ENCODE results near the gene MICAL2.

Gene MICAL2

DNA sequence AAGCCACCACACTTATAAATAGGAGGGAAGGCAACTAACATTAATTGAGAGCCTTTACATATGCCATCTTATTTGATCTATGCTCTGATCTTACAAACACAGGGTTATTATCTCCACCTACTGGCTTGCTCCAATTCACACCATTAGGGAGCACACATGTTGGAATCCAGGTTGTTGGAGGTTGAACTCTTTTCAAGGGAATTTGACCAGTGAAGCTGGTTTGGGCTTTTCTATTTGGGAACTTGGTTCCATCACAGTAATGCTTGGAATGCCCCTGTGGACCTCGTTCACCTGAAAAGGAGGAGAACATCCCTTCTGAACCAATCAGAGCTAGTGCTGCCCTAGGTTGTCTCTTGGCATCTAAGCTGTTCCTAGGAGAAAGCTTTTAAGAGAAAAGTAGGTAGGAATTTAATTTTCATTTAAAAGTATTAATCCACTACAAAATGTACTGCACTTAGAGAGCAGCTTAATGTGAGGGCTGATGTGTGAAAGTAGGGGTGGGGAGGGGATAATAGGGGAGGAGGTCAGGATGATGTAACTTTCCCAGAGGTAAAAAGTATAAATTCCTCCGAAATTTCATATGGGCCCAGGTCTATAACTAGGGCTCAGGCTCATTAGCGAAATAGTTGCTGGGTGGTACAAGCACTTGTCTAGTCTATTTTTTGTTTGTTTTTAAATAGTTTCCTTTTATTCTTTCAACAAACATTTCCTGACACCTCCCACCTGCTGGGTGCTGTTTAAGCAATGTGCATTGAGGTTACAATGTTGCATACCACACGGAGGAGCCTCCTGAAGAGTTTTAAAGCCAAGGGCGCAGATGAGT is 7.6 kb upstream of the MICAL2 start:
- Histone ChIP-seq H3K4me3 (ENCODE audit: low read length) (no peak overlapping the region), H3K36me3 (ENCODE audit: insufficient read depth, low read length) (no peaks in the 10 kb centered on the region), H3K4me2 (ENCODE audit: low read length) (no peak overlapping the region), H3K9me3 (replicated peaks; ENCODE audit: low read length) (no peaks in the 10 kb centered on the region), H3K4me1 (ENCODE audit: control insufficient read depth, insufficient read depth, low read length) (peaks cover 3% of the 10 kb centered on the region), H3K9ac (ENCODE audit: low read depth, low read length) (no peak overlapping the region), H3K27me3 (ENCODE audit: control insufficient read depth, insufficient read depth, low read length) (no peaks in the 10 kb centered on the region)

DNA sequence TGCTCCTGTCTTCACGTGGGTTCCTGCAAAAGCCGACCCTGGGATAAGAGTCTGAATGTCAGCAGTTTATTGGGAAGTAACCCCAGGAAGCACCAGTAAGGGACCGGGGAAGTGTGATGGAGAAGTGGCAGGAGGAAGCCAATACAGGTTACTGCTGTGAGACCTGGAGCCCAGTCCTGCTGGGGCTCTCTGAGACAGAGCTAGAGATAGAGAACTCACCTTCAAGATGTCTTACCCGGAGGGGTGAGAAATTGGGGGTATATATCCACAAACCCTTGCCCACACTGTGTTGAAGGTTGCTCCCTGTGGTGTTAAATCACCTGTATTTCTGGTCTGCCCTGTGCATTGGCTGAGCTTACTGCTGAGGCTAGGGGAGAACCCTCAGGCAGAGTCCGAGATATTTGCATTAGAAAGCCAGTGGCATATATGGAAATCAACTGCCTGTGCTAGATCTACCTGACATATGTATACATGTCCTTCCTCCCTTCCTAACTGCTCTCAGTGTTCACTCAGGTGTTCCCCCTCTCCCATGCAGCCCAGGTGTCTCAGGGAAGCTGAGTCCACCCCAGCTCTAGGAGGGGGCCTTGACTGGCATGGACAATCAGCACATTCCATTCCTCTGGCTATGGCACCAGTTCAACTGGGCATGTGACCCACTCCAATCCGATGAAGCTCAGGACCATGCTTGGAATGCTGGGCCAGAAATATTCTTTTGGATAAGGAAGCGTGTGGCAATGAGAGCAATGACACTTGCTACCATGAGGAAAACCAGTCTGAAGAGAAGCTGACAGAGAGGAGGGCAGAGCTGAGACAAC is 6.8 kb upstream of the MICAL2 start:
- no peaks in the 10 kb centered on the region for H3K36me3 ChIP-seq (ENCODE audit: insufficient read depth, low read length)
- no peak overlapping the region for H3K9ac ChIP-seq (ENCODE audit: low read depth, low read length)
- no peaks in the 10 kb centered on the region for H3K9me3 ChIP-seq (replicated peaks; ENCODE audit: low read length)
- peaks cover 3% of the 10 kb centered on the region for H3K4me1 ChIP-seq (ENCODE audit: control insufficient read depth, insufficient read depth, low read length)
- no peaks in the 10 kb centered on the region for H3K27me3 ChIP-seq (ENCODE audit: control insufficient read depth, insufficient read depth, low read length)
- no peak overlapping the region for H3K4me2 ChIP-seq (ENCODE audit: low read length)
- no peak overlapping the region for H3K4me3 ChIP-seq (ENCODE audit: low read length)

DNA sequence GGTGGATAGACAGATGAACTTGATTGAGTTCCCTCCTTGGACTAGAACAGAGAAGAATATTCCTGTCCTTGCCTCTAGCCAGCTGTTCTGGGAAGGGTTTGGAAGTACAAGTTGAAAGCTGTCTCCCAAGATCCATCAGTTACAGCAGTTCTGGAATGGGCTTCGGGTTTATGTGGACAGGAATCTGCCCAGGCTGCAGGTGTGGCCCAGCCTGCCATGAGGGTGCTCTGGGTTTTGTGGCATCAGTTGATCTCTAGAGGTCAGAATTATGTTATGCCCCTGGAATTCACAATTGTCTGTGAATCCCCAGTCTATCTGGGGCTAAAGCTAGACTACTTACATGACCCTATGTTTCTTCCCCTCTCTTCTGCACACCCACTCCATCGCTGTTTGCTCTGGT is 4.9 kb upstream of the MICAL2 start:
- Histone ChIP-seq H3K4me1 (ENCODE audit: control insufficient read depth, insufficient read depth, low read length) (peaks cover 10% of the 10 kb centered on the region), H3K36me3 (ENCODE audit: insufficient read depth, low read length) (no peaks in the 10 kb centered on the region), H3K27me3 (ENCODE audit: control insufficient read depth, insufficient read depth, low read length) (no peaks in the 10 kb centered on the region), H3K4me2 (ENCODE audit: low read length) (no peak overlapping the region), H3K9me3 (replicated peaks; ENCODE audit: low read length) (no peaks in the 10 kb centered on the region), H3K4me3 (ENCODE audit: low read length) (no peak overlapping the region), H3K9ac (ENCODE audit: low read depth, low read length) (no peak overlapping the region)

DNA sequence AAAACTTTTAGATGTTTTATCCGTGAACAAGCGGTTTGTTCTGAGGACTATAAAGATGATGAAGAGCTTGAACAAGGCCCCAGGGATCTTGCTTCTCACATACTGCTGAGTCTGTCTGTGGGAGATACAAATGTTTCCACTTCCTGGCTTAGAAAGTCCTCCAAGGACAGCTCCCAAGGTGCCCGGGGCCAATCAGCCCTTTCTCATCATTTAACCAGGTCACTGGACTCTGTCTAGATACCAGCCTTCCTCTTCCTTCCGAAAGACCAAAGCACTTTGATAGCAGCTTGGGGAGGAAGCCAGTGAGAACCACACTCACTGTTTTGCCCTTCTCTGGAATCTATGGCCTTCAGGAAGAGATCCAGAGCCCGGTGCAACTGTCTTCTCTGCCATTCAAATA is 4.3 kb upstream of the MICAL2 start:
- Histone ChIP-seq H3K9me3 (replicated peaks; ENCODE audit: low read length) (no peaks in the 10 kb centered on the region), H3K4me1 (ENCODE audit: control insufficient read depth, insufficient read depth, low read length) (peaks cover 6% of the 10 kb centered on the region), H3K4me2 (ENCODE audit: low read length) (no peak overlapping the region), H3K27me3 (ENCODE audit: control insufficient read depth, insufficient read depth, low read length) (no peaks in the 10 kb centered on the region), H3K36me3 (ENCODE audit: insufficient read depth, low read length) (no peaks in the 10 kb centered on the region), H3K9ac (ENCODE audit: low read depth, low read length) (no peak overlapping the region), H3K4me3 (ENCODE audit: low read length) (no peak overlapping the region)

DNA sequence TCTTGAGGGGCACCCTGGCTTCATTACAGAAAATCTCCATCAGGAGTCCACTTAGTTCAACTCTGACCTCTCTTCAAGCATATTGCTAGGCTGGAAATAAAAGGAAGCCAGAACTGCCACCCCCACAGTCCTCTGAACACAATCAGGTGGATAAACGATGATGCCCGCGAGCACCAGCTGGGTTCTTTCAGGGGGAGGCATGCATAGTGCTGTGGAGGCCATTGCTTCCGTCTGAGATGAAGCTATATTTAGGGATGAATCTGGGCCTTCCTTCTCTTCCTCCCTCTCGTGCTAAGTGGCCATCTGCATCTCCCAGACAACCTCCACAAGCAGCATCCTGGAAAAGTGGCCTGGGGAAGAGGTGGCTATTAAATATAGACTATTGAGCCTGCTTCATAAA is 3.9 kb upstream of the MICAL2 start:
- H3K9ac ChIP-seq (ENCODE audit: low read depth, low read length): no peak overlapping the region
- no peak overlapping the region for H3K4me3 ChIP-seq (ENCODE audit: low read length)
- H3K9me3 ChIP-seq (replicated peaks; ENCODE audit: low read length): no peaks in the 10 kb centered on the region
- H3K36me3 ChIP-seq (ENCODE audit: insufficient read depth, low read length): no peaks in the 10 kb centered on the region
- H3K4me1 ChIP-seq (ENCODE audit: control insufficient read depth, insufficient read depth, low read length): peaks cover 10% of the 10 kb centered on the region
- no peak overlapping the region for H3K4me2 ChIP-seq (ENCODE audit: low read length)
- H3K27me3 ChIP-seq (ENCODE audit: control insufficient read depth, insufficient read depth, low read length): no peaks in the 10 kb centered on the region

DNA sequence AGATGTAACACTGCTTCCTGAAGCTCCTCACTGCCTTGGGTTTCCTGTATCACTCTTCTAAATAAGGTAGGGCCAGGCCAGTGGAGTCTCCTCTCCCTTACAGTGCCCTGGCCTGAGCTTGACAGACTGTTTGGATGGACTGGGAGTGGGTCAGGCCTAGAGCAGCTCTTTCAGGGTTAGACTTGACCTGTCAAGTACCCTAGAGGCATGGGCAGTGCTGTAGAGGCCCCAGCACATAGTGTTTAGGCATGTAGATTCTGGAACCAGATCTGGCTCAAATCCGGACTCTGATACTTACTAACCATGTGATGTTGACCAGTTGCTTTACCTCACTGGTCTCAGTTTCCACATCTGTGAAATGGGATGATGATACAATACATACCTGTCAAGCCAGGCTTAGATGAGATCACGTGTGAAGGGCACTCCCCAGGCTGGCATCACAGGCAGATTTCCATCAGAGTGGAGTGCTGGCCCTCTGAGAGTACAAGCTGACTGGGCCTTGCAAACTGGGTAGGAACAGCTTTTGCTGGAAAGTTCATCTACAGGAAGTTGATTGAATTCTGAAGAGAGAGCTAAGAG is 1.4 kb upstream of the MICAL2 start:
- H3K9me3 ChIP-seq (replicated peaks; ENCODE audit: low read length): no peaks in the 10 kb centered on the region
- H3K4me1 ChIP-seq (ENCODE audit: control insufficient read depth, insufficient read depth, low read length): peaks cover 32% of the 10 kb centered on the region
- H3K4me2 ChIP-seq (ENCODE audit: low read length): no peak overlapping the region
- no peak overlapping the region for H3K4me3 ChIP-seq (ENCODE audit: low read length)
- no peaks in the 10 kb centered on the region for H3K27me3 ChIP-seq (ENCODE audit: control insufficient read depth, insufficient read depth, low read length)
- H3K9ac ChIP-seq (ENCODE audit: low read depth, low read length): no peak overlapping the region
- H3K36me3 ChIP-seq (ENCODE audit: insufficient read depth, low read length): peaks cover 11% of the 10 kb centered on the region

DNA sequence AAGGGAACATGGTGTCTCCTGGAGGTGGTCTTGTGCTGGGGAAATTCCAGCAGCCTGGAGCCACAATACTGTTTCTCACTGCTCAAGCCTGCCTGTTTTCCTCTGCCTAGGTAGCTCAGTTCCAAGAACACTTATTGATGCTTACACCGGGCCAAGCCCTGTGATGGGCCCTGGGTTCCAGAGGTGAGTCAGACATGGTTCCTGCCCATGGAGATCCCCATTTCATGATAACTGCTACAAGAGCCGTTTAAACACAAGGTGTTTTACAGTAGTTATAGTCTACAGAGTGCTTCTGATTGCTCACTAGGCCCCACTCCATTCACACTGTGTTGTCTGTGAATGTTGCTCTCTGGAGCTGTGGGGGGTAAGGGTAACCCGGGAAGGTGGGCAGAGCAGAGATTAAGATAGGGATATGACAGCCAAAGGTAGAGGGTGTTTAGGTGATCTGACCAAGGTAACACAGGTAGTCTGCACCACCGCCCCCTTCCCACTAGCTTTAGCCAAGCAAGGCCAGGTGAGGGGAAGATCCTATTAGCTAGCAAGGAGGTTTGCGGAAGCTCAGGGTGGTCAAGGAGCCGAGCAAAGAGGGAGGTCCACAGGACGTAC is 696 bp upstream of the MICAL2 start:
- H3K27me3 ChIP-seq (ENCODE audit: control insufficient read depth, insufficient read depth, low read length): no peaks in the 10 kb centered on the region
- H3K4me3 ChIP-seq (ENCODE audit: low read length): peak overlapping the region; percentile 89
- H3K36me3 ChIP-seq (ENCODE audit: insufficient read depth, low read length): peaks cover 17% of the 10 kb centered on the region
- H3K4me1 ChIP-seq (ENCODE audit: control insufficient read depth, insufficient read depth, low read length): peaks cover 39% of the 10 kb centered on the region
- H3K4me2 ChIP-seq (ENCODE audit: low read length): peak overlapping the region; percentile 97
- no peaks in the 10 kb centered on the region for H3K9me3 ChIP-seq (replicated peaks; ENCODE audit: low read length)
- H3K9ac ChIP-seq (ENCODE audit: low read depth, low read length): peak overlapping the region; percentile 94

DNA sequence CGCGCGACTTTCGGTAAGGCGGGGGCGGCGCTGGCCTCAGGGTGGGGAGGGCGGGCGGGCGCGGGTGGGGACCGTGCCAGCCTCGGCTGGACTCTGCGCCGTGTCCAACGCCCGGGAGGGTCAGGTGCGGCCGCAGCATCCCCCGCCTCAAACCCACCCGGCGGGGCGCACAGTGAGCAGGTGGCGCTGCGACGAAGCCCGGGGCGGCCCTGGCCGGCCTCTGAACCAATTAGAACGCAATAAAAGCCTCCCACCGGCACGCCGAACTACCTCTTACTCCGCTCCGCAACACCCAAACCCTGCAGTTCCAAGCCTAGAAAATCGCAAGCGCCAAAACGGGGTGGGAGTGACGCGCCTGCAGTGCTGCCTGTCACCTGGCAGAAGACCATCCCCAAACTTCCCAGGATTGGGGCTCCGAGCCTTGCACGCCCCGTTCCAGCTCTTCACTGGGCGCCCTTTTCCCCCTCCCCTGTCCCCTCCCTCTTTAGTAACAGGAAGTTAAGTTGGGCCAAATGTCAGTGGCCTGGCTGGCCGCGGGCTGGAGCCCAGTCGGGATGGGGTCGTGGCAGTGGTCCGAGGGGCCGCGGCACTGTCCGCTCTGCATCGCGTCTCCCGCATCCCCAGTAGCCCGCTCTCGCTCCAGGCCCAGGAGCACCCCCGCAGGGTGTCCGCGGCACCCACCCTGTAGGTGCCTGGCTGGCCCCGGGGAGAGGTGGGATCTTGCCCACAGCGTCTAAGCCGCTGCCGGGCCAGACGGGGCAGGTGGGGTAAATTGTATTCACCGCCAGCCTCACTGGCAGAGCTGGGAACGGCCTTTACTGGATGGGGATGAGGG is 541 bp downstream of the MICAL2 start:
- peaks cover 17% of the 10 kb centered on the region for H3K36me3 ChIP-seq (ENCODE audit: insufficient read depth, low read length)
- peaks cover 44% of the 10 kb centered on the region for H3K4me1 ChIP-seq (ENCODE audit: control insufficient read depth, insufficient read depth, low read length)
- H3K4me3 ChIP-seq (ENCODE audit: low read length): peak overlapping the region; percentile 89
- H3K27me3 ChIP-seq (ENCODE audit: control insufficient read depth, insufficient read depth, low read length): no peaks in the 10 kb centered on the region
- peak overlapping the region; percentile 94 for H3K9ac ChIP-seq (ENCODE audit: low read depth, low read length)
- H3K4me2 ChIP-seq (ENCODE audit: low read length): peak overlapping the region; percentile 97
- no peaks in the 10 kb centered on the region for H3K9me3 ChIP-seq (replicated peaks; ENCODE audit: low read length)

DNA sequence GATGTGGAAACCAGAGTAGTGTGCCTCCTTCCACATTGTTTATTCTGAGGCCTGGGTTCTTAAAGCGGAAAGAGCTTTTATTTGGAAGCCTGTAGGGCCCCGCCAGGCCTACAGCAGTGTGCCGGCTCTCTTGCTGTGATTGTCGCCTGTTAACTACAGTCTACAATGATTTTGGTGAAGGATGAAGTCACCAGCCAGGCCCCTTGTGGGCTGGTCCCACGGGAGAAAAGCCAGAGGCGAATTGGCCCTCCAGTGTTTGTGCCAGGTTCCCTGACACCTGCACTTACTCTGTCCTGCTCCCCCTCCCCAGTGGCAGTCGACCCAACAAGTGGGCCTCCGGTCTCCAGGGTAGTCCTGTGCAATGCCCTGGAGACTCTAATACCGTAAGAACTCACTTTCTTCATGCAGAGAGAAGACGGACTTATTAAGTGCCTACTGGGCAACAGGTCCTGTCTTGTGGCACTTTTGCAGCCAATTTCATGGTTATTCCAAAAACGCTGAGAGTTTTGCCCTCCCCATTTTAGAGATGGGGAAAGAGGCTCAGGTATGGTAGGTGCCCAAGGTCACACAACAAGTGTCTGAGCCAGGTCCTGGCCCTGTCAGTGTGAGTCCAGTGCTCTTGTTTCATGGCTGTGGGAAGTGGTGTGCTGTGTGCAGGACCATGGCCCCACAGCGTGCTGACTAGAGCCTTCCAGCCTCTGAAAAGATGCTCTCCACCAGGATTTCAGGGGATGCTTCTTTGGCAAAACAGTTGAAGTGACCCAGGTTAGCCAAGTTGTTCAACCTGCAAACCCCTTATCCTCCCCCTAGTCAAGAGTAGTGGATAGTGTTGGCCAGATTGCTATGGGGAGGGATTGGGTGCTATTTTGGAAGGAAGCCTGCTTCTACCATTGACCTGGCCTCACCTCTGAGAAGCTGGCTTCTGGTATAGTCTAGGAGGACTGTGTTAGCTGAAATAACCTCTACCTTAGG is 1.4 kb downstream of the MICAL2 start:
- H3K9me3 ChIP-seq (replicated peaks; ENCODE audit: low read length): no peaks in the 10 kb centered on the region
- H3K27me3 ChIP-seq (ENCODE audit: control insufficient read depth, insufficient read depth, low read length): no peaks in the 10 kb centered on the region
- peaks cover 44% of the 10 kb centered on the region for H3K4me1 ChIP-seq (ENCODE audit: control insufficient read depth, insufficient read depth, low read length)
- peak overlapping the region; percentile 89 for H3K4me3 ChIP-seq (ENCODE audit: low read length)
- H3K4me2 ChIP-seq (ENCODE audit: low read length): peak overlapping the region; percentile 97
- H3K9ac ChIP-seq (ENCODE audit: low read depth, low read length): peak overlapping the region; percentile 94
- H3K36me3 ChIP-seq (ENCODE audit: insufficient read depth, low read length): peaks cover 17% of the 10 kb centered on the region

DNA sequence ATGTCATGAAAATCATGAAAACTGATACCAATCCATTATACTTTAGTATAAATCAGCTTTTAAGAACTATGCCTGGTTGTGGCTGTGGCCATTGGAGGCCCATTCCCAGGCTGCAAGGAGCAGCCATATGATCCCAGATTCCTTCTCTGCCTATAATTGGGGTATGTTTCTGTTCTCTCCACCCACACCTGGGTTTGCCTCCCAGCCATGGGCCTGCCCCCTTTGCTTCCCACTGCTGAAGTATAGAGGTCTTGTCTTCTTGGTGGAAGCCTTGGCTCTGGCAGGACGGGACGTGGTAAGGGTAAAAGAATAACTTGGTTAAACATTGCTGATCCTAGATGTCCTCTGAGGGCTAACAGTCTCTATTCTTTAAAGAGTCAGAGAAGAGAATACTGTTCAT is 2.4 kb downstream of the MICAL2 start:
- no peaks in the 10 kb centered on the region for H3K27me3 ChIP-seq (ENCODE audit: control insufficient read depth, insufficient read depth, low read length)
- peaks cover 44% of the 10 kb centered on the region for H3K4me1 ChIP-seq (ENCODE audit: control insufficient read depth, insufficient read depth, low read length)
- no peaks in the 10 kb centered on the region for H3K9me3 ChIP-seq (replicated peaks; ENCODE audit: low read length)
- peak overlapping the region; percentile 97 for H3K4me2 ChIP-seq (ENCODE audit: low read length)
- peak overlapping the region; percentile 33 for H3K4me3 ChIP-seq (ENCODE audit: low read length)
- no peak overlapping the region for H3K9ac ChIP-seq (ENCODE audit: low read depth, low read length)
- H3K36me3 ChIP-seq (ENCODE audit: insufficient read depth, low read length): peaks cover 24% of the 10 kb centered on the region

All from skeletal muscle satellite cell (primary cell).